ENCODE measurements around the gene ECE1.

The ECE1 gene

DNA sequence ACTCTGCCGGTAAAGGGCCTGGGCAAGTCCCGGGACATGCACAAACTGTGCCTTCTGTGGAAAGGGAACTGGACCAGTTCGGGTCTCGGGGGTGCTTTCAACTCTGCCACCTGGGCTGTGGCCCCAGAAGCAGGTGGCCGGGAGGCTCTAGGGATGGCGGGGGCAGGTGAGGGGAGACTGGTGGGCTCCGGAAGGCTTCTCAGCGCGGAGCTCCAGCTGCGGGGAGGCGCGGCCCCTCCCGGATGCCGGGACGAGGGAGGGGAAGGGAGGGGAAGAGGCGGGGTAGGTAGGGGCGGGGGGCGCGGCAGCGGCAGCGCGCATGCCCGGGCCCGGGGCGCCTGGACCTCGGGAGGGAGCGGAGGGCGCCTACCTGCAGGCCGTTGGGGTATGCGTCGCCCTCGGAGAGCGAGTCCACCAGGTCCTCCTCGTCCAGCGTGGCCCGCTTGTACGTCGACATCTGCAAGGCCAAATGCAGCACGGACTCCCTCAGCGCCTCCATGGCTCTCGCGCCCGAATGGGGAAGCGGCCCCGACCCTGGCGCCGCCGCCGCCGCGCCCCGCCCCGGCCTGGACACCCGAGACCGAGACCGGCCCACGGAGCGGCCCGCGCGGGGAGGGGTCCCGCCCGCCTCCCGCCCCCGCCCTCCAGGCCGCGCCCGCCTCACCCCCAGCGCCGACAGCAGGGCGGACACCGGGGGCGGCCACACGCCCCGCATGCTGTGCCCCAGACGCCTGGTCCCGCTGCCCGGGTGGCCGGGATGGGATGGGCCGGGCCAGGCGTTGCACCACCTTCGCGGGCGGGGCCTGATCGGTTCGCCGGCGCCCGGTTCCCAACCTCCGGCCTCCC lies at the start of gene ECE1:
ECE1 (minus strand) TSS at position 764 of the 846 bp plus-strand sequence; CDS start at position 715, 49 bp downstream.
- peak in 4 of 42 donors; percentile 22 to 45 (median 32) for DNase-seq
- intact Hi-C loops (cut with DNase I): no loop called here

DNA sequence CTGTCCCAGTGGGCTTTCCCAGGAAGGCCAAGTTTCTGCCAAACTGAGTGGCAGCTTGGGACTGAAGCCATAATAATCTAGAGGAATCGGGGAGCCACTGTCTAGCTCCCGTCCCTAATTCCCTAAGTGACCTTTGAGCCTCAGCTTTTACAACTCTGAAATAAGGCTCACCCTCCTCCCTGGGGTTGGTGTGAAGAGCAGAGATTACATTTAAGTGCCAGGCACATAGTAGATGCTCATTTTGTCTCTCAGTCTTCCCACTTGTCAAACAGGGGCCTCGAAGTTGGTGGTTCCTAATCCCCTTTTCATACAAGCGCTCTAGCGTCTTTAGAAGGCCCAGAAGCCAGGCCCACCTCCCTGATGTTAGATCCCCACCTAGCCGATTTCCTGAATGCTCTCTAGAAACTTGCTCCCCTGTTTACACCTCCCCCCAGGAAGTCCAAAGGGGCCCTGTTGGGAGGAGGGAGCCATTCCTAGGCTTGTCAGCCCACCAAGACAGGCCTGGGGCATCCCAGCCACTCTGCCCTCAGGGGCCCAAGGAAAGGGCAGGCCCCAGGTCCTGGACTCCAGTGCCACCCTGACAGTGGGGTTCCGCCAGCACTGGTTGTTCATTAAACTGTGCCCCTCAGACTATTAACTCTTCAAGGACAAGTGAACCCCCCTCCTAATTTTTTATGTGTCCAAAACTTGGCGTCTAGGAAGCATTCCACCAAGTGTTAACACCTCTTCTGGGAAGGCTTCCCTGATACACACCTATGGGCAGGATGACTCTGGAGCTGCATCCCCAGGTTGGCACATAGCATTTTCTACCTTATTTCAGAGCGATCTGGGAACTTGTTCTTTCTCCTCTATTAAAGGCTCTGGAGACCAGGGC lies 49.3 kb upstream of the ECE1 start:
- intact Hi-C loops (cut with DNase I): loop anchor here (10.0 kb wide), 1 partner anchor 315 kb away; no protein-coding TSS in a partner anchor
- DNase-seq: no peak

- DNase-seq: no peak
- intact Hi-C loops (cut with DNase I): no loop called here
Observed at GRCh38 chr1:21338573-21339355, 48.5 kb upstream of the ECE1 start.

GRCh38 chr1:21337928-21338572 lies 47.8 kb upstream of the ECE1 start:
- DNase-seq: peak in 1 of 42 donors; percentile 52
- intact Hi-C loops (cut with DNase I): no loop called here

- intact Hi-C loops (cut with DNase I): no loop called here
- no peak for DNase-seq
Observed at GRCh38 chr1:21337454-21337927, 47.2 kb upstream of the ECE1 start.

DNA sequence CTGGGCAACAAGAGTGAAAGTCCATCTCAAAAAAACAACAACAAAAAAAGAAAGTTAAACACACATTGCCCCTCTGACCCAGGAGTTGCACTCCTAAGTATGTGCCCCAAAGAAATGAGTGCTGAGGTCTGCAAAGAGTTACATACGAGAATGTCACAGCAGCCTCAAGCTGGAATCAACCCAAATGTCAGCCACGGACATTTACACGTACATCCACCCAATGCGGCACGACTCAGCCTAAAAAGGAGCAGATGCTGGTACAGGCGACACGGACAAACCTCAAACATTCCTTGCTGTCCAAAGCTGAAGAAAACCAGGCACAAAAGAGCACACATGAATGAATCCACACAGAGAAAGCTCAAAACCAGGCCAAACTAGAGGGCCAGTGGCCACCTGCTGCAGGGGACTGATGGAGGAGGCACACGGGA lies 46.8 kb upstream of the ECE1 start:
- intact Hi-C loops (cut with DNase I): no loop called here
- DNase-seq: no peak

DNA sequence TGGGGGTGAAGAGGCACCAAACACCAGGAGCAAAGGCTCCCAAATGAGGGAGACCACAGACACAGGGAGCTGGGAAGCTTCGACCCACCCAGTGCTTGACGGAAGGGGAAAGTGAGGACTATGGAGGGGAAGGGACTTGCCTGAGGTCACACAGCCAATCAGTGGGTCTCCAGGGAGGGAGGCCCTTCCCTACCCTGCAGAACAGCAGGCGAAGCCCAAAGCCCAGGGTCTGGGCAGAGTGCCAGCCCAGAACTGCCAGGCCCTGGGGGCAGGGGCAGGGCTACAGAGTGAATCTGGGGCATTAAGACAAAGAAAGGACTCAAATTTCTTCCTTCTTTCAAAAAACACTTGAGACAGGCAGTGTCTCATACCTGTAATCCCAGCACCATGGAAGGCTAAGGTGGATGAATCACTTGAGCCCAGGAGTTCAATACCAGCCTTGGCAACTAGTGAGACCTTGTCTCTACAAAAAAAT lies 45.5 kb upstream of the ECE1 start:
- intact Hi-C loops (cut with DNase I): no loop called here
- DNase-seq: peak in 15 of 42 donors; percentile 36 to 72 (median 52)

DNA sequence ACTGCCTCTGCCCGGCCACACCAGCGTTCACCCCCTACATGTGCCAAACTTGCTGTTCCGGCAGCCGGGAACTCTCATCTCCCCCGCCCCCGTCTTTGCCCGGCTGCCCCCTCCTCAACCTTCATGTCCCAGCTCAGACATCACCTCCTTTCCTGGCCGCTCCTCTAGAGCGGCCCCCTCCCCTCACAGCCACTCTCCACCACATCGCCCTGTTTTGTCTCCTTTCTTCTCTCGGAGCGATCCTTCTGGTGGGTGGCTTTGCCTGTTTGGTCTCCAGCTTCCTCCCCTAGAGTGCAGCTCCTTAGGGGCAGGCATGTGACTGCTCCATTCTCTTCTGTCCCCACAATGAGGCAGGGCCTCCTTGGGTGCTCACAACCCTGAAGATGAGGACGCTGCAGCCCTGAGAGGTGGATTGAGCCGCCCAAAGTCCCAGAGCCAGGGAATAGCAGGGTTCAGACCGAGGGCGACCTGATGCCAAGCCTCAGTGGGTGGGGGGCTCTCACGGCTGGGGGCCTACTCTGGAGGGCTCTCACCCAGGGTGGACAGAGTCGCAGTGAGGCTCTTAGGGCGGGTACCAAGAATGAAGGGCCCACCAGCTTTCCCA lies 44.9 kb upstream of the ECE1 start:
- intact Hi-C loops (cut with DNase I): no loop called here
- no peak for DNase-seq

DNA sequence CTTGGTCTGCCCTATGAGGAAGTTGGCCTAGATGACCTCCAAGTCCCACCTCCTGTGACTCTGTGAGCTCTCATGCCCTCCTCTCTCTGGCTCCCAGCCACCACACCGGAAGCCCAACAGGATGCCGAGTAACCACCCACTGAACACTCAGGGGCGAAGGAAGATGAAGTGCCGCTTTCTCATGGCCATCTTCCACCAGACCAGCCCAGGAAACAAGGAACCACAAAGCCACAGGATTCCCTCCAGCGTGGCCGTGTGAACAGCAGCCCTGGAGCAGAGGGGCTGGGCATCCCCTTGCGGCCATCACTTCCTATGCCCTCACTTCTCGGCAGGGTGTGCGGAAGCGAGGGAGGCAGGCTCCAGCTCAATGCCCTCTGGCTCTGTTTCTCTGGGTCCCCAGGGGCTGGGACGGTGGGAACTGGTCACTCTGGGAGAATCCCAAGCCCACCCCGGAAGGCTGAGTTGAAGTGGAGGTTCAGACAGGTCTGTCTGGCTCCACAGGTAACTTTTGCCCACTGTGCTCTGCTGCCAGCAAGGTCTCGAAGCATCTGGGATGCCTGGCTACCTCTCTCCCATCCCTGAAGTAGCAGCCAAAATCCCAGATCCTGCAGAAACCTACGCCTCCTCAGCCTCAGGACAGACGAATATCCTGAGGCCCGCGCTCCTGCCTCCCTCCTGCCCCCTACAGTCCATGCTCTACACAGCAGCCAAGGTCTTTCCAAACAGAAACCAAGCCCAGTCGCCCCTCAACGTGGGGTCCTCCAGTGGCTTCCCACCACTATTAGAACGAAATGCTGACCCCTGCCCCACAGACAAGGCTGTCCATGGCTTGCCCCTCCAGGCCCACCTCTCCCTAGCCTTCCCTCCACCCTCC lies 44.2 kb upstream of the ECE1 start:
- DNase-seq: peak in 38 of 42 donors; percentile 40 to 85 (median 62)
- intact Hi-C loops (cut with DNase I): no loop called here

DNA sequence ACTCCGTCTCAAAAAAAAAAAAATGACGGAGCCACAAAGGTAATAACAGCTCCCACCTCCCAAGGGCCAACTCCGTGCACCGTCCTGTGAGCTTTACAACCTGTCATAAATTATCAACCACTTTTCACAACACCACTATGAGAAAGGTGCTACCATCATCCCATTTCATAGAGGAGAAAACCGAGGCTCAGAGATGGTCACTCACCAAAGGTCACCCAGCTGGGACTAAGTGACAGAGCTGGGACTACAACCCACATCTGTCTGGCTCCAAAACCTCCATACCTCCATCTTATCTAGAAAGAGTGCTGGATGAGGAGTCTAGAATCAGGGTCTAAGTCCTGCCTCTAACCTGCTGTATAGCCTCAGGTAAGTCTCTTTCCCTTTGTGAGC lies 43.6 kb upstream of the ECE1 start:
- intact Hi-C loops (cut with DNase I): no loop called here
- DNase-seq: no peak

DNA sequence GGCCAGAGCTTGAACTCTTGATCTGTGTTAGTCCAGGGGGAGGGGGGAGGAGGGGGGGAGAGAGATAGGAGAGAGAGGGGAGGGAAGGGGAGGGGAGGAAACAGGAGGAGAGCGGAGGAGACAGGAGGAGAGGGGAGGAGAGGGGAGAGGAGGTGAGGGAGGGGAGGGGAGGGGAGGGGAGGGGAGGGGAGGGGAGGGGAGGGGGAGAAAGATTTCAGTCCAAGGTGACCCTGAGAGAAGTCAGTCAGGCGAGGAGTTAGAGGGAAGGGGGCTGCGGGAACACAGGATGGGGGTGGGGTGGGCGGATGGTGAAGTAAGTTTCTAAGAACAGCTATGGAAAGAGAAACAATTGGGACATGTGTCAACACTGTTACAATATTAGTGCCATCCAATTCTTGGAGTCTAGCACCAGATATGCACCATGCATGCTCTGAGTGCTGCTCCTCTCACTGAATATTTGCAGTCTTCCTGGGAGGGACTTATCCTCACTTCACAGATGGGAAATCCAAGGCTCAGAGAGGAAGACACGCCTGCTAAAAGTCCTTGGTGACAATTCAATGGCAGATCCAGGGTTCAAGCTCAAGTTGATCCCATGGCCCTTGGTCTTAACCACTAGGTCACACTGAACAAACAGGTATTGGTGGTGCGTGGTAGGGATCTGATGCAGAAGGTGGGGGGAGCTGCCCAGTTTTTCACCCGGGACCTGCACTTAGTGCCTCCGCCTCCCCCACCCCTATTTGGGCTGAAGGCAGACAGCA lies 42.5 kb upstream of the ECE1 start:
- DNase-seq: peak in 7 of 42 donors; percentile 34 to 68 (median 55)
- intact Hi-C loops (cut with DNase I): no loop called here

DNA sequence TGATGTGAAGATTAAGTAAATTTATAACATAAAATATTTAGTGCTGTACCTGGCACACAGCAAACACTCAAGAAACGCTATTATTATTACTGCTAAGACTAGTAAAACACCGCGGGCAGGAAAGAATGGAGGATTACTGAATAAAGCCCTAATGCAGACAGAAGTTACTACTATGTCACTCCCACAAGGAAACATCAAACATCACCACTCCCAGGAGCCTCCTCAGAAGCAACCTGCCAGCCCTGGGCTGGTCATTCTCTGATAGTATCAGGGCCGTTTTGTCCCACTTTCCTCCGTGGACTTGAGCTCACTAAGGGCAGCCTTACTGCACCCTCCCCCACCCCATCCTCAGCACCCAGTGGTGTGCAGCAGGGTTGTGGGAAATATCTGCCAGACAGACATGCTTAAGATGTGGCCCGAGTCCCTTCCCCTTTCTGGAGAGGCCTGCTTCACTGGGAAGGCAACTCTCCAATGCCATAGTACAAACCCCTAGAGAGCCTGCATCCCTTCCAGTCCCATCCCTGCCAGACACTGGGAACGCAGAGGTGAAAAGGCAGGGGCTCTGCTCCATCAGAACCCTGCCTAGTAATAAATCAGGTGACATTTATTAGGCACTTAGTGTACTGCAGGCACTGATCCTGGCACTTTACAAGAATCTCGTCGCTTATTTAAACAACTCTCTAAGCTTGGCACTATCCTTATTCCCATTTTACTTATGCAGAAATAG lies 41.7 kb upstream of the ECE1 start:
- intact Hi-C loops (cut with DNase I): no loop called here
- DNase-seq: no peak

DNA sequence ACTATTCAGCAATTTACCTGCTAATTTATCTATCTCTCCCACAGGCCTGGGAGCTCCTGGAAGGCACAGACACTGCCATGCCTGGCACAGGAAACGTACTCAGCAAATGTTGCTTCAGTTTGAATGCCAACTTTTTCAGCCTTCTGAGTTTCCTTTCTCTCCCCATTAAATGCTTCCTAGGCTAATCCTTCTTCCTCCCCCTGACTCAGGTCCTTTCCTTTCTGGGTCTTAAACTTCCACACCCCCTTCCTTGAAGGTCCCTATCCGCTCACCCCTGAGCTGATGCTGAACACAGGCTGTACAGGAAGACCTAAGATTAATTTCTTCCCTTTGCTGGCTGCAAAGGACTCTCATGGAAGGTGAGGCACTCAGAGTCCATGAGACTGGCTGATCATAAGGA lies 40.3 kb upstream of the ECE1 start:
- DNase-seq: no peak
- intact Hi-C loops (cut with DNase I): no loop called here

- peak in 9 of 42 donors; percentile 42 to 83 (median 55) for DNase-seq
- intact Hi-C loops (cut with DNase I): no loop called here
Observed at GRCh38 chr1:21329209-21329844, 39.1 kb upstream of the ECE1 start.

All from head of caudate nucleus (tissue), 42 donors.